NCI-H82 treated with DMSO at 0.1 percent for 48 hours (cell line): Measurements from ENCODE around the gene PRKCZ.
"Not testable (repeated sequence)": the region's sequence is repeated elsewhere in the genome, so short reads cannot be mapped to it uniquely, and the experiment has no call there.

Source experiments
- DNase-seq: peaks from one replicate; lab custom pipeline; 2025; ENCODE audit not compliant: unreplicated experiment; lab: John Stamatoyannopoulos, UW

The PRKCZ gene

DNA sequence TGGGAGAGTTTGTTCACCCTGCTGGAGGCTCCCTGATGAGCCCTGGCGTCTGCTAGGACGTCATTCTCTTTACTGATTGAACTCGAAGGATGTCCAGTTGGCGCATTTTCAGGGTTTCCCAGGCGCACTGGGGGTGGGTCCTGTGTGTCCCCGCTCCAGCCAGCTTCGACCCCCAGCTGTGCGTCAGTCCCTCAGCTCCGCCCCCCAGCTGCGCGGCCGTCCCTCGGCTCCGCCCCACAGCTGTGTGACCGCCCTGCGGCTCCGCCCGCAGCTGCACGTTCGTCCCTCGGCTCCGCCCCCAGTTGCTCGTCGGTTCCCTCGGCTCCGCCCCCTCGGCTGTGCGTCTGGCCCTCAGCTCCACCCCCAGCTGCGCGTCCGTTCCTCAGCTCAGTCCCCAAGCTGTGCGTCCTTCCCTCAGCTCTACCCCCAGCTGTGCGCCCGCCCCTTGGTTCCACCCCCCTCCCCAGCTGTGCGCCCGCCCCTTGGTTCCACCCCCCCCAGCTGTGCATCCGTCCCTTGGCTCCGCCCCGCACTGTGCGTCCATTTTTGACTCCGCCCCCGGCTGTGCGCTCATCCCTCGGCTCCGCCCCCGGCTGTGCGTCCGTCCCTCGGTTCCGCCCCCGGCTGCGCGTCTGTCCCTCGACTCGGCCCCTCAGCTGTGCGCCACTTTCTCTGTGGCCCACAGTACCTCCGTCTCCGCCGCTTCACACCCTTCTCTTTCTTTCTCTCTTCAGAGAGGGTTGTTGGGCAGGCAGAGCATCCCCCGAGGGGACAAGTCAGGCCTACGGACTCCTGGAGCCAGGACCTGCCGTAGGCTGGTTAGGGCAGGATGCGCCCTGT lies 83.0 kb downstream of the PRKCZ start:
- DNase-seq: peak; percentile 88

DNA sequence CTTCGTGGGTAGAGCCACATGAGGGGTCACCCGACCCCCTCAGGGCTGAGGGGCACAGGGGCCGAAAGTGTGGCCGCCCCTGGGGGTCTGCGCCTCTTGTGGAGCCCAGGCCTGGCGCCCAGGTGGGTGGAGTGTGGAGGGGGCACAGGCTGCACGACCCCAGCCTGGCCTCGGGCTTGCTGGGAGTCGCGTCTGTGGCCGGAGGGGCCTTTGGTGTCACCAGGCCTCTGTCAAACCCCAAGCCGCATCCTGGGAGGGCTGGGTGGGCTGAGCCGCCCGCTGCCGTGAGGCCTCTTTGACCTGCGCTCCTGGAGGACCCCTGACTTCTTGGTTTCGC lies 83.6 kb downstream of the PRKCZ start:
- no peak for DNase-seq

DNA sequence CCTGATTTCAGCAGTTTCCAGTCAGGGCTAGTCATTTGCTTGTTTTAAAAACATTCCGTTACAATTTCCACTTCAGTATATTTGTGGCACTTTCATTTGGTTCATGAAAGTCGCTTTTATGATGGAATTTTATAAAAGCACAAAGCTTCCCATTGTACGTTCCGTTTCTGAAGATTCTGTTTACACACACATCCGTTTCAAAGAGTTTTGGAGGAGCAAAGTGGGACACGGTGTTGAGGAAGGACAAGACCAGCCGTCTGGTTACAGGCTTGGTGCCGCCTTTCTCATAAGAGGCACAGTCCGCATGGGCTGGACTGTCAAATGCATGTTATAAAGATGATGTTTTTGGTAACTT lies 84.0 kb downstream of the PRKCZ start:
- no peak for DNase-seq

DNA sequence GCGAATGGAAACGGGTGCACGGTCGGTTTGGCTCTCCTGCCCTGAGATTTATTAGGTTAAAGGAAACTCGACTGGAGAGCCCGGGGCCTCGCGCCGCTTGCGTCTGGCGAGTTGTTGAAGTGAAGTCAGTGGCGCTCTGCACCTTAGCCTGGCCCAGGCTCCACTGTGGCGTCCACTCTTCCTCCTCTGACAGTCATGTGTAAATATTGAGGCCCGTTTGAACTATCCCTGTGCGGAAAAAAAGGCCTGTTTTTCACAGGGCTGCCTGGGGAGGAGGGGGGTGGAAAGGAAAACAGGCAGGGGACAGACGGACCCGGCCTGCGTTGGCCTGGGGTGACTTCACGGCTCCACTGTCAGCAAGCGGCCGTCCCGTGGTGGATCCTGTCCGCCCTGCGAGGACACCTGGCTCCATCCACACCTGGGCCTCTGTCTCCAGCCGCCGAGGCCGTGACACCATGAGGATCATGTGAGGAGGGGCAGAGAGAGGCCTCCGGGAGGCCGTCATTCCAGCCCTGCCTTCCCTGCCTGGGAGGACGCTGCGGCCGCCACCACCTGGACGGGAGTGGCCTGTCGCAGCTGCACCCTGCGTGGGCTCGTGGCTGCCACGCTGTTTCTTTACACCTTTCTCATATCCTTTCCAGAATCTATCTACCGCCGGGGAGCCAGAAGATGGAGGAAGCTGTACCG lies 84.6 kb downstream of the PRKCZ start:
- DNase-seq: no peak

DNA sequence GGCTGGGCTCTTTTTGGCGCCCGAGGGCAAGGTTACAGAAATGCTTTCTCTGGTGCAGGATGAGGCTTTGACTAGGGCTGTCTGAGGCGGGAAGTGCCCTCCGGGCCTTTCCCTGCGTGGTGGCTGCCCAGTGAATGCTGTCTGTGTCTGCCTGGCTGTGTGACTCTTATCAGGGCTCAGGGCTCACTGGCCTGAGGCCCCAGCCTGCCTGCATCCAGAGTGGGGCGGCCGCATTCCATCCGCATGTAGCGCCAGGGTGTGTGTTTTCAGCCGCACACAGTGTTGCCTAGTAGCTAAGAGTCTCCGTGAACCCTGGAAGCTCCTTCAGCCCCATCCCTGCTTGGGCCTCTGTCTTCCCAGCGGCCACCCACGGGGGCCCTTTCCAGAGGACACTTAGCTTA lies 85.2 kb downstream of the PRKCZ start:
- DNase-seq: no peak

DNA sequence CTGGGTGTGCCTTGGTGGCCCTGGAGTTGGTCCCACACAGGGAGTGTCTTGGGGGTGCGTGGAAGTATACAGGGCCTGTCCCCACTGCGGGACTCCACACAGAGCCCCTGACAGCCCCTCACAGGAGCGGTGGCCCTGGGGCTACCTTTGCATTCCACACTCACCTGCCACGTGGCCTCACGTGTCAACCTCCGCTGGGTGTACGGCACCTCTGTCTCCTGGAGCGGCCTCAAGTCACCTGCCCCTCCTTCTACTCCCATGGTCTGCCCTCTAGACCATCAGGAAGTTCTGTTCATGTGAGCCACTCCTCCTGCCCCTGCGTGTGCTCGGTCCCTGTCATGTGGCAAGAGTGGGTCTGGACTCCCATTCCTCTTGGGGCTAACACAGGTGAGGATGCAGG lies 85.7 kb downstream of the PRKCZ start:
- DNase-seq: no peak

DNA sequence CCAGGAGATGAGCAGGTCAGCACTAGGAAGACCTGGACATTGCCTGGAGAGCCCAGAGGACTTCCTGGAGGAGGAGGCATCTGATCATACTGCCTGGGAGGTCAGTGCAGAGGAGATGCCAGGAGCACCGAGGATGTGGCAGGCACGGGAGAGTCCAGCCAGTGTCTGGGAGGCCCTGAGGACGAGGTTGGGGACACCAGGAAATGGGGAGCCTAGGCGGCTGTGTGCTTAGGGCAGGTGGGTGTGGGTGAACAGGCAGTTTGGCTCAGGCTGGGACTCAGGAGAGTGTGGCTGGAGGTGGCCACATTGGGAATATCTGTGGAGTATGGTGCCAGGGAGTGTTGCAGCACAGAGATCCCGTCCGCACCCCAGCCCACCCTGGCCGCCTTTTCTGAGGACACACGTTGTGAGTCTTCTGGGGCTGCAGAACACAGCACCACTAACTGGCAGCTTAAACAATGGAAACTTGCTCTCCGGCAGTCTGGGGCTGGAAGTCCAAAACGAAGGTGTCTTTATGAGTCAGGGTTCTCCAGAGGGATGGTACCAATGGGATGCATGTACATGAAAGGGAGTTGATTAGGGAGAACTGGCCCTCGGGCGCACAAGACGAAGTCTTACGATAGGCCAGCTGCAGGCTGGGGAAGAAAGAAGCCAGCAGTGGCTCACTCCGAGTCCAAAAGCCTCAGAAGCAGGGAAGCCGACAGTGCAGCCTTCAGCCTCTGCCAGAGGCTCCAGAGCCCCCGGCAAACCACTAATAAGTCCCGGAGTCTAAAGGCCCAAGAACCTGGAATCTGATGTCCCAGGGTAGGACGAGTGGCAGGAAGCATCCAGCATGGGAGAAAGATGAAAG lies 86.4 kb downstream of the PRKCZ start:
- no peak for DNase-seq

DNA sequence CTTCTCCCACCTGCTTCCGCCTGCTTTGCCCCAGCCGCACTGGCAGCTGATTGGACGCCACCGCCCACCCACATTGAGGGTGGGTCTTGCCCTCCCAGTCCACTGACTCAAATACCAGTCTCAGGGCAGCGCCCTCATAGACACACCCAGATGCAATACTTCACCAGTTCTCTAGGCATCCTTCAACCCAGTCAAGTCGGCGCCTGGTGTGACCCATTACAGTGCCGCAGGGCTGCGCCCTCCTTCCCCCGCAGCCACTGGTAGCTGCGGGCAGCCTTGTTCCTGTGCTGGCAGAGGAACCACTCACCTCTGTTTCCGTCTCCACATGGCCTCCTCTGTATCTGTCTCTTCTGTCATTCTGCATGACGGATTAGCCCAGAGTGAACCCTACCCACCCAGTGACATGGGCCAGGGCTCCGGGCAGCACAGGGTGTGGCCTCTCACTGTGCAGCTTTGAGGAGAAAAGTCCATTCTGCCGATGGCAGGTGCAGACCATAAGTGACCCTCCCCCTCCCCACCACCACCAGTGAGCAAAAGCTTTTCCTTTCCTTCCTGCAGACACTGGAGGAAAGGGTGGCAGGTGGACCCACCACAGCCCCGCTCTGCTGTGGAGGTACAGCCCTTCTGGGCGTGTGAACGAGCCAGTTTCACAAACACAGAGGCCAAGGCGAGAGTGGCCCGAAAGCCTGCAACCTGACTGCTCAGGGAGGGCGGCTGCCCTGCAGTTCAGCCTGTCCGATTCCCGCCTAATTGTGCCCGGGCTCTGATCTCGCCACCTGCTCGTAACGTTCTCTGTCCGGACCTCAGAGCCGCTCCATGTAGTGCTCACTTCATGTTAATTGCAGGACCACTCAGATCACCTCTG lies 87.3 kb downstream of the PRKCZ start:
- DNase-seq: no peak

DNA sequence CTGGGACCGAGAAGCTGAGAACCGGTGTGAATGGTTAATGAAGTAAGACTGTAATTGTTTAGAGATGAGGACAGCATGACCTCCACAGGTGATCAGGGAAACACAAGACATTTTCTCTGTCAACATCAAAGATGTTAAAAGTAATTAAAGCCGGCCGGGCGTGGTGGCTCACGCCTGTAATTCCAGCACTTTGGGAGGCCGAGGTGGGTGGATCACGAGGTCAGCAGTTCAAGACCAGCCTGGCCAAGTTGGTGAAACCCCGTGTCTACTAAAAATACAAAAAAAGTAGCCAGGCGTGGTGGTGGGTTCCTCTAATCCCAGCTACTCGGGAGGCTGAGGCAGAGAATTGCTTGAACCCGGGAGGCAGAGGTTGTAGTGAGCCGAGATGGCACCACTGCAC lies 88.9 kb downstream of the PRKCZ start:
- DNase-seq: not testable (repeated sequence)

DNA sequence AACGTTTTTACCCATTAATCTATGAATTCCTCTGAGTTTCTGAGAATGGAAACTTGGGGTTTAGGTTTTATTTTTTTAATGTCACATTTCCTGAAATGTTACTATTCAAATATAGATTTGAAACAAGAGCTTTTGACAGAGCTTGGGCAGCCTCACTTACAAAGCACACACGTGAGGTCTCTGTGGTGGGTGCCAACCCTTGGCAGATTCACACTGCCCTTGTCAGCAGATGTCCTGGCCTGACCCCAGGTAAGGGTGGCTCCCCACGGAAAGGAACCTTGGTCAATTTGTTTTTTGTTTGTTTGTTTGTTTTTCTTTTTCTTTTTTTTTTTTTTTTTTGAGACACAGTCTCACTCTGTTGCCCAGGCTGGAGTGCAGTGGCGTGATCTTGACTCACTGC lies 90.8 kb downstream of the PRKCZ start:
- no peak for DNase-seq

DNA sequence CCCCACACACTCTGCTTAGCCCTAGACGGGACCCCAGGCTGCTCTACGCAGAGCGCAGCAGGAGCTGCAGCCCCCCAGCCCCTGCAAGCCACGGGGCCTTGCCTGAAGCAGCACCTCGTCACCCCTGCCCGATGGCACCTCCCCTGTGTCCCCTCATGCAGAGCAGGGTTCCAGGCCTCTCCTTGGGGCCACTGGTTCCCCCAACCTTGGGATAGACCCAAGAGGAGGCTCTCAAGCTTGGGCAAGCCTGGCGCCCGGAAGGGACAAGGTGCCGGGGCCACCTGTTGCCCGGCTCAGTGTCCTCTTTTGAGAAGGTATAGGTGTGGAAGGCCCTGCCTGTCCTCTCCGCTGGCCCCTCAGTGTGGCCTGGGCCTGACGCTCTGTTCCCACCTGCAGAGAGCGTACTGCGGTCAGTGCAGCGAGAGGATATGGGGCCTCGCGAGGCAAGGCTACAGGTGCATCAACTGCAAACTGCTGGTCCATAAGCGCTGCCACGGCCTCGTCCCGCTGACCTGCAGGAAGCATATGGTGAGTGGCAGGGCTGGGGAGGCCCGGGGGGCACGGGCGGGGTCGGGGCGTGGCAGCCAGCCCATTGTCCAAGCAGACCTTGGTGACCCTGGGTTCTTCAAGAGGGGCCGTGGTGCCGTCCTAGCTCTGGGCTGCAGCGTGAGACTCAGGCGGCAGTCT lies 93.7 kb downstream of the PRKCZ start:
- no peak for DNase-seq

DNA sequence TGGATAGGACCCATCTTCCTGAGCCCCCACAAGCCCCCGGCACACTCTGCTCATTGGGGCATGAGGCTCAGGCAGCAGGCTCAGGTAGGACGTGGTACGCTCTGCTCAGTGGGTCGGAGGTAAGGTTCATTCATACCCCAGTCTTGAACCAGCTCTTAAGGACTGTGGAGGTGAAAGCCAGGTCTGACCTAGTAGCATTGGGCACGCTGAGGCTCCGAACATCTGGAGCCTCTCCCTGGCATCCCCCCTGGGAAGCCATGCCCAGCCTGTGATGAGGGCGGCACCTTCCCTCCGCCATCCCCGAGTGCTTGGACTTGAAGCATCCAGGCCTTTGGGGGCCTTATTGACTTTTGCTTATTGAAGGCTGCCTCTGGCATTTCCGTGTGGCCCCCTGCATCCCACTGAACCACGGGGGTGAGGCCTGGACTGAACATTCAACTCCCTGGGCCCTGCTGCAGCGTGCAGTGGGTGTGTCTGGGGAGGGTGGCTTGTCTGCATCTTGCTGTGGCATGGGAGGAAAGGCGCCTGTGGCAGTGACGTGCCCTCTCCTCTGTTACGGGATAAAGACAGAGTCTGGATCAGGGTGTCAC lies 94.4 kb downstream of the PRKCZ start:
- no peak for DNase-seq

DNA sequence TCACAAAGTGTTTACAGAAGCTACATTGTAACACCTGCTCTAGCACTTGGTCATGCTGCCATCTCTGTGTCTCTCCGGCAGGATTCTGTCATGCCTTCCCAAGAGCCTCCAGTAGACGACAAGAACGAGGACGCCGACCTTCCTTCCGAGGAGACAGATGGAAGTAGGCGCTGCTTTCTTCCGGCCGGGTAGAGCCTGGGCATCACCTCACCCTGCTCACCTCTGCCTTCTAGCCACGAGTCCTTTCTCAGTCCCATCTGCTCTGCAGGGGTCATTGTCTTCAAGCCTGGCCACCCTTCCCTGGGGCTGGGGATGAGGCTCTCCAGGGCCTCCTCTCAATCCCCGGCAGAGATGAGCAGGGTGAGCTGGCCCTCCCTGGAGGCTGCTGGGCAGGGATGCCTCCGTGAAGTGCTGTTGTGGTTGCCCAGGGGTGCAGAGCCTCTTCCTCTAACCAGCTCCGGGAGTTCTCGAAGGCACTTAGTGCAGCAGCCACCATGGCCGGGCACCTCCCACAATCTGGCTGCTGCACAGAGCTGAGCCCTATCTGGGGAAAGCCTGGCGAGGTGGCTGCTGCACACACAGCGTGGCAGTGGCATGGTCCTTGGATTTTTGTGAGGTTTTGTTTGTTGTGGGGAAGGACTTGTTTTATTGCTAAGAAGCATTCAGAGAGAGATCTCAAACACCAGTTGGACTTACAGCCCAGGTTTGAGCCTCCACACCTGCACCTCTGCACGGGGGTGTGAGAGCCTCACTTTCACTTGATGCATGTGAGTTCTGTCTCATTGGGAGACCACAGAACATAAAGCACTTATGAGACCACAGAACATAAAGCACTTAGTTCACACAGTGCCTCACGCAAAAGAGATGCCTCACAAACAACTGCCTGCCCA lies 96.0 kb downstream of the PRKCZ start:
- DNase-seq: no peak

DNA sequence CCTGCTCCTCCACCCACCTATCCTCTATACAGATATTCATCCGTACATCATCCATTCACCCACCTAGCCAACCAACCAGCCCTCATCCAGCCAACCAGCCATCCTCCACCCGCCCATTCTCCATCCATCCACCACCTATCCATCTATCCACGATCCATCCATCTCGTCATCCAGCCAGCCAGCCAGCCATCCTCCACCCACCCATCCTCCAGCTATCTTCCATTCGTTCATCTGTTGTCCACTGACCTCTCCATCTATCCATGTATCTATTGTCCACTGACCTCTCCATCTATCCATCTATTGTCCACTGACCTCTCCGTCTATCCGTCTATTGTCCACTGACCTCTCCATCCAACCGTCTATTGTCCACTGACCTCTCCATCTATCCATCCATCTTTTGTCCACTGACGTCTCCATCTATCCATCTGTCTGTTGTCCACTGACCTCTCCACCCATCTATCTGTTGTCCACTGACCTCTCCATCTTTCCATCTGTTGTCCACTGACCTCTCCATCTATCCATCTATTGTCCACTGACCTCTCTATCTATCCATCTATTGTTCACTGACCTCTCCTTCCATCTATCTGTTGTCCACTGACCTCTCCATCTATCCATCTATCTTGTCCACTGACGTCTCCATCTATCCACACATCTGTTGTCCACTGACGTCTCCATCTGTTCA lies 96.8 kb downstream of the PRKCZ start:
- no peak for DNase-seq

DNA sequence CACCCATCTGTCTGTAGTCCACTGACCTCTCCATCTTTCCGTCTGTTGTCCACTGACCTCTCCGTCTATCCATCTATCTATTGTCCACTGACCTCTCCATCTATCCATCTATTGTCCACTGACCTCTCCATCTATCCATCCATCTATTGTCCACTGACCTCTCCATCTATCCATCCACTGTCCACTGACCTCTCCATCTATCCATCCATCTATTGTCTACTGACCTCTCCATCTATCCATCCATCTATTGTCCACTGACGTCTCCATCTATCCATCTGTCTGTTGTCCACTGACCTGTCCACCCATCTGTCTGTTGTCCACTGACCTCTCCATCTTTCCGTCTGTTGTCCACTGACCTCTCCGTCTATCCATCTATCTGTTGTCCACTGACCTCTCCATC lies 97.7 kb downstream of the PRKCZ start:
- DNase-seq: not testable (repeated sequence)

DNA sequence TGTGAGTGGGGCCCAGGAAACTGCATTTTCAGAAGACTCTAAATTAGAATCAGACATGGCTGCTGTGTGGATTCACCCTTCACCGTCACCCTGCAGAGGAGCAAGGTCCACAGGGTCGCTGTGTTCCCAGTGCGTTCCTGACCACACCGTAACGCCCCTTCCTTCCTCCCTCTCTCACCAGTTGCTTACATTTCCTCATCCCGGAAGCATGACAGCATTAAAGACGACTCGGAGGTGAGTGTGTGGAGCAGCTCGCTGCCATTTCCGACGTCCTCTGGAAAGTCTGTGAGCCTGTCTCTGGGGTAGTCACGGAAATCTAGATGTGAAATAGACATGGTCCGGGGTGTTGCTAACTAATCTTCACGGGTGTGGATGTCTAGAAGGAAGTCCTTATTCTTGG lies 98.5 kb downstream of the PRKCZ start:
- no peak for DNase-seq

DNA sequence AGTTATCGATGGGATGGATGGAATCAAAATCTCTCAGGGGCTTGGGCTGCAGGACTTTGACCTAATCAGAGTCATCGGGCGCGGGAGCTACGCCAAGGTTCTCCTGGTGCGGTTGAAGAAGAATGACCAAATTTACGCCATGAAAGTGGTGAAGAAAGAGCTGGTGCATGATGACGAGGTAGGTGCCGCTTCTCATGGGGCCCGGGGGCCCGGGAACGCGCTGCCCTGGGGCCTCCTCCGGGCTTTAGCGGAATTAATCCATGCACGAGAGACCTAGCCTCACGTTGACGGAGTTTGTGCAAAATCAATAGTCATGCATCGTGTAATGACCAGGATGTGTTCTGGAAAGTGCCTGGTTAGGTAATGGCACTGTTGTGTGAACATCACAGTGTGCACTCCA lies 100.6 kb downstream of the PRKCZ start:
- DNase-seq: no peak

DNA sequence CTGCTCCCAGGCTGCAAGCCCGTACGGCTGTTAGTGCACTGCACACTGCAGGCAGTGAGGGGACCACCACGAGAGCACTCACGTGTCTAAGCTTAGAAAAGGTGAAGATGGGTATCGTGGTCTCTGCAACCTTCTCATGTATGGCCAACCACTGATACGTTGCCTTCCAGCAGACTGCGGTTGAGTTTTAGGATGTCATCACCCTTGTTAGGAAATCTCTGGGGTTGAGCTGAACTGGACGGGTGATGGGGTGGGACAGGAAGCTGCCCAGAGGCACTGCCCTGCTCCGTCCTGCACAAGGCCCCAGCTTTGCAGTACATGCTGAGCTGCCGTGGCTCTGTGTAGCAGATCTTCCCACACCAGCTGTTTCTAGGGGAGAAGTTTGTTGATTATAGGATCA lies 101.0 kb downstream of the PRKCZ start:
- no peak for DNase-seq
